GM23338 (cell line): ENCODE data around the gene CDKAL1. TPM values are rescaled to one million over a fixed set of nuclear protein-coding genes. Genes with fewer than 3 reads are reported as not detected.

ENCODE experiments used
- ATAC-seq: fragments of 200-7000 bp; cut with Tn5 transposase; 3 replicates; pipeline ENCODE4 v1.9.1; 2020
- DNase-seq: peaks from one replicate; pipeline ENCODE4 v3.0.0-alpha.2; 2015; ENCODE audit warnings: low spot score
- H2AFZ ChIP-seq: fragments of 200-600 bp; sonication (generic); 2 replicates; pipeline ENCODE4 v1.8.0; 2016; ENCODE audit warnings: antibody characterized with exemption, mild to moderate bottlenecking, moderate library complexity
- H3F3A ChIP-seq: fragments of 200-600 bp; sonication (generic); replicated peaks from 2 replicates; pipeline ENCODE4 v1.8.0; 2017; ENCODE audit warnings: antibody characterized with exemption, mixed run types, low read depth
- H3K27ac ChIP-seq: fragments of 200-600 bp; sonication (generic); 2 replicates; pipeline ENCODE4 v1.6.1; 2016; ENCODE audit warnings: low read depth
- H3K27me3 ChIP-seq: fragments of 200-600 bp; sonication (generic); 2 replicates; pipeline ENCODE4 v1.8.0; 2016; ENCODE audit warnings: mild to moderate bottlenecking, mixed run types, moderate library complexity; ENCODE audit not compliant: insufficient read depth
- H3K36me3 ChIP-seq: fragments of 200-600 bp; sonication (generic); 2 replicates; pipeline ENCODE4 v1.8.0; 2016; ENCODE audit warnings: mild to moderate bottlenecking; ENCODE audit not compliant: insufficient read depth
- H3K4me1 ChIP-seq: fragments of 200-600 bp; sonication (generic); 2 replicates; pipeline ENCODE4 v1.8.0; 2016; ENCODE audit warnings: mild to moderate bottlenecking, moderate library complexity; ENCODE audit not compliant: insufficient read depth
- H3K4me2 ChIP-seq: fragments of 200-600 bp; sonication (generic); 2 replicates; pipeline ENCODE4 v1.7.1; 2017; ENCODE audit warnings: mixed run types
- H3K4me3 ChIP-seq: fragments of 200-600 bp; sonication (generic); 2 replicates; pipeline ENCODE4 v1.6.1; 2016; ENCODE audit warnings: mixed run types
- H3K79me2 ChIP-seq: fragments of 200-600 bp; sonication (generic); replicated peaks from 2 replicates; pipeline ENCODE4 v1.8.0; 2017; ENCODE audit warnings: mild to moderate bottlenecking; ENCODE audit not compliant: insufficient read depth
- H3K9me2 ChIP-seq: fragments of 200-600 bp; sonication (generic); 2 replicates; pipeline ENCODE4 v1.8.0; 2017; ENCODE audit not compliant: insufficient read depth
- H4K20me1 ChIP-seq: fragments of 200-600 bp; sonication (generic); replicated peaks from 2 replicates; pipeline ENCODE4 v1.8.0; 2017; ENCODE audit warnings: mild to moderate bottlenecking; ENCODE audit not compliant: insufficient read depth
- H3K27ac Mint-ChIP-seq: 2 replicates; pipeline ENCODE4 v1.8.0; 2020; ENCODE audit warnings: inconsistent platforms, mild to moderate bottlenecking, moderate library complexity, mixed read lengths
- H3K27me3 Mint-ChIP-seq: 3 replicates; pipeline ENCODE4 v1.8.0; 2022; ENCODE audit warnings: low read depth, mild to moderate bottlenecking, moderate library complexity, mixed read lengths, inconsistent platforms; ENCODE audit not compliant: insufficient read depth, poor library complexity
- H3K36me3 Mint-ChIP-seq: 3 replicates; pipeline ENCODE4 v1.8.0; 2021; ENCODE audit warnings: low read depth, mild to moderate bottlenecking, inconsistent platforms, moderate library complexity, mixed read lengths
- H3K4me1 Mint-ChIP-seq: 3 replicates; pipeline ENCODE4 v1.8.0; 2020; ENCODE audit warnings: mild to moderate bottlenecking, inconsistent platforms, mixed read lengths
- H3K4me3 Mint-ChIP-seq: 3 replicates; pipeline ENCODE4 v1.8.0; 2021; ENCODE audit warnings: moderate library complexity, mild to moderate bottlenecking, inconsistent platforms, mixed read lengths
- H3K9me3 Mint-ChIP-seq: 3 replicates; pipeline ENCODE4 v1.8.0; 2020; ENCODE audit warnings: moderate library complexity, mild to moderate bottlenecking, inconsistent platforms, mixed read lengths
- CREB1 ChIP-seq: fragments of 250-450 bp; sonication (Bioruptor Pico); IDR thresholded peaks from 2 replicates; pipeline ENCODE4 v1.5.0; 2020; ENCODE audit warnings: low read depth, mild to moderate bottlenecking, moderate library complexity
- EZH2 ChIP-seq: fragments of 200-600 bp; sonication (generic); IDR thresholded peaks from one replicate; pipeline ENCODE4 v1.8.0; 2017; ENCODE audit warnings: antibody characterized with exemption, mild to moderate bottlenecking, low read depth; ENCODE audit not compliant: unreplicated experiment
- EZH2phosphoT487 ChIP-seq: fragments of 200-600 bp; sonication (generic); IDR thresholded peaks from one replicate; pipeline ENCODE4 v1.8.1; 2018; ENCODE audit warnings: antibody characterized with exemption; ENCODE audit not compliant: unreplicated experiment
- JUNB ChIP-seq: IDR thresholded peaks from one replicate; pipeline ENCODE4 v1.6.1; 2016; ENCODE audit warnings: antibody characterized with exemption; ENCODE audit not compliant: unreplicated experiment
- NANOG ChIP-seq: IDR thresholded peaks from 2 replicates; pipeline ENCODE4 v1.6.1; 2016; ENCODE audit warnings: antibody characterized with exemption, borderline replicate concordance
- POLR2AphosphoS5 ChIP-seq: IDR thresholded peaks from 2 replicates; pipeline ENCODE4 v1.6.1; 2016; ENCODE audit warnings: antibody characterized with exemption, low read depth
- STAT1 ChIP-seq: IDR thresholded peaks from one replicate; pipeline ENCODE4 v1.6.1; 2016; ENCODE audit warnings: antibody characterized with exemption; ENCODE audit not compliant: unreplicated experiment
- ZNF114 ChIP-seq: fragments of 250-450 bp; sonication (Bioruptor Pico); IDR thresholded peaks from 2 replicates; pipeline ENCODE4 v1.5.0; 2020; ENCODE audit warnings: mild to moderate bottlenecking, moderate library complexity
- ZNF331 ChIP-seq: fragments of 250-450 bp; sonication (Bioruptor Pico); IDR thresholded peaks from 2 replicates; pipeline ENCODE4 v1.5.0; 2020; ENCODE audit warnings: low read depth, mild to moderate bottlenecking, moderate library complexity
- polyA plus RNA-seq: library from polyadenylated mRNA; unstranded; fragments of >200 nt; fragmentation: Nextera tagmentation; extraction: Ambion mirVana; gene quantifications from 2 replicates; pipeline ENCODE4 v1.2.1, GENCODE V29; 2016
- total RNA-seq: library from RNA; depleted of rRNA; stranded (reverse); fragments of >200 nt; shearing (Covaris generic); gene quantifications from 2 replicates; pipeline ENCODE4 v1.2.3, GENCODE V29; 2014
- TF ChIP-seq, protein P1 (sequence below), 2 experiments: fragments of 200-600 bp in 1 of 2; sonication (generic) in 1 of 2; conservative IDR thresholded peaks; 2 replicates each; pipeline versions ENCODE4 v1.5.1 to v1.6.1; 2016 to 2017; ENCODE audit warnings: antibody characterized with exemption in 2 of 2, low read depth in 2 of 2, mild to moderate bottlenecking in 2 of 2, moderate library complexity in 1 of 2
- TF ChIP-seq, protein P2 (sequence below): IDR thresholded peaks from one replicate; pipeline ENCODE4 v1.6.1; 2018; ENCODE audit warnings: antibody characterized with exemption; ENCODE audit not compliant: unreplicated experiment
- TF ChIP-seq, protein P3 (sequence below): IDR thresholded peaks from 2 replicates; pipeline ENCODE4 v1.6.1; 2016; ENCODE audit warnings: antibody characterized with exemption
- TF ChIP-seq, protein P4 (sequence below): fragments of 250-450 bp; sonication (Bioruptor Pico); IDR thresholded peaks from 2 replicates; pipeline ENCODE4 v1.5.0; 2020; ENCODE audit warnings: mild to moderate bottlenecking, moderate library complexity

Gene CDKAL1
- total and polyA plus RNA-seq, 2 experiments from 2014 or later, result 17.8 to 35.0 TPM

DNA sequence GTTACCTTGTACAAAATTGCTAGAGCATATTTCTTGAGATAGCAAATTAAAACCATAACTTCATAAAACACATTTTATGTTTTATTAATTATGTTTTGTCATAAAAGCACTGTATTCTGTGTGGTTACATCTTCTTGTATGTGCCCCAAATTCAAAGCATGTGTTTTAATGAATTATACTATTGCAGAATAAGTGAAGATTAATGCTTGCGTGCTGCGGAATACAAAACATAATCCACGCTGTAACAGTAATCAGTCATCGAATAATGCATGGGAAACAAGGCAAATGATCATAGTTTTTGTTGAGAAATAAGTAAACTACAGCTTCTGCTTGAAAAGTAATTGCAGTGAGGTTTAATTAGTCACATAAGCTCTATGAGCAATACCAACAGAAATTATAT lies 600.1 kb downstream of the CDKAL1 start:
- DNase-seq, result no peak
- TF ChIP-seq, protein P1, sequence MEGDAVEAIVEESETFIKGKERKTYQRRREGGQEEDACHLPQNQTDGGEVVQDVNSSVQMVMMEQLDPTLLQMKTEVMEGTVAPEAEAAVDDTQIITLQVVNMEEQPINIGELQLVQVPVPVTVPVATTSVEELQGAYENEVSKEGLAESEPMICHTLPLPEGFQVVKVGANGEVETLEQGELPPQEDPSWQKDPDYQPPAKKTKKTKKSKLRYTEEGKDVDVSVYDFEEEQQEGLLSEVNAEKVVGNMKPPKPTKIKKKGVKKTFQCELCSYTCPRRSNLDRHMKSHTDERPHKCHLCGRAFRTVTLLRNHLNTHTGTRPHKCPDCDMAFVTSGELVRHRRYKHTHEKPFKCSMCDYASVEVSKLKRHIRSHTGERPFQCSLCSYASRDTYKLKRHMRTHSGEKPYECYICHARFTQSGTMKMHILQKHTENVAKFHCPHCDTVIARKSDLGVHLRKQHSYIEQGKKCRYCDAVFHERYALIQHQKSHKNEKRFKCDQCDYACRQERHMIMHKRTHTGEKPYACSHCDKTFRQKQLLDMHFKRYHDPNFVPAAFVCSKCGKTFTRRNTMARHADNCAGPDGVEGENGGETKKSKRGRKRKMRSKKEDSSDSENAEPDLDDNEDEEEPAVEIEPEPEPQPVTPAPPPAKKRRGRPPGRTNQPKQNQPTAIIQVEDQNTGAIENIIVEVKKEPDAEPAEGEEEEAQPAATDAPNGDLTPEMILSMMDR (conservative IDR thresholded peaks at IDR 0.05; ENCODE audit: low read depth in 2 of 2), result no peak
- TF ChIP-seq, protein P2, sequence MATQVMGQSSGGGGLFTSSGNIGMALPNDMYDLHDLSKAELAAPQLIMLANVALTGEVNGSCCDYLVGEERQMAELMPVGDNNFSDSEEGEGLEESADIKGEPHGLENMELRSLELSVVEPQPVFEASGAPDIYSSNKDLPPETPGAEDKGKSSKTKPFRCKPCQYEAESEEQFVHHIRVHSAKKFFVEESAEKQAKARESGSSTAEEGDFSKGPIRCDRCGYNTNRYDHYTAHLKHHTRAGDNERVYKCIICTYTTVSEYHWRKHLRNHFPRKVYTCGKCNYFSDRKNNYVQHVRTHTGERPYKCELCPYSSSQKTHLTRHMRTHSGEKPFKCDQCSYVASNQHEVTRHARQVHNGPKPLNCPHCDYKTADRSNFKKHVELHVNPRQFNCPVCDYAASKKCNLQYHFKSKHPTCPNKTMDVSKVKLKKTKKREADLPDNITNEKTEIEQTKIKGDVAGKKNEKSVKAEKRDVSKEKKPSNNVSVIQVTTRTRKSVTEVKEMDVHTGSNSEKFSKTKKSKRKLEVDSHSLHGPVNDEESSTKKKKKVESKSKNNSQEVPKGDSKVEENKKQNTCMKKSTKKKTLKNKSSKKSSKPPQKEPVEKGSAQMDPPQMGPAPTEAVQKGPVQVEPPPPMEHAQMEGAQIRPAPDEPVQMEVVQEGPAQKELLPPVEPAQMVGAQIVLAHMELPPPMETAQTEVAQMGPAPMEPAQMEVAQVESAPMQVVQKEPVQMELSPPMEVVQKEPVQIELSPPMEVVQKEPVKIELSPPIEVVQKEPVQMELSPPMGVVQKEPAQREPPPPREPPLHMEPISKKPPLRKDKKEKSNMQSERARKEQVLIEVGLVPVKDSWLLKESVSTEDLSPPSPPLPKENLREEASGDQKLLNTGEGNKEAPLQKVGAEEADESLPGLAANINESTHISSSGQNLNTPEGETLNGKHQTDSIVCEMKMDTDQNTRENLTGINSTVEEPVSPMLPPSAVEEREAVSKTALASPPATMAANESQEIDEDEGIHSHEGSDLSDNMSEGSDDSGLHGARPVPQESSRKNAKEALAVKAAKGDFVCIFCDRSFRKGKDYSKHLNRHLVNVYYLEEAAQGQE, result no peak
- no peak for TF ChIP-seq ZNF114 (CRISPR knock-in tag)
- TF ChIP-seq CREB1, result no peak
- no peak for TF ChIP-seq EZH2
- TF ChIP-seq, protein P3, sequence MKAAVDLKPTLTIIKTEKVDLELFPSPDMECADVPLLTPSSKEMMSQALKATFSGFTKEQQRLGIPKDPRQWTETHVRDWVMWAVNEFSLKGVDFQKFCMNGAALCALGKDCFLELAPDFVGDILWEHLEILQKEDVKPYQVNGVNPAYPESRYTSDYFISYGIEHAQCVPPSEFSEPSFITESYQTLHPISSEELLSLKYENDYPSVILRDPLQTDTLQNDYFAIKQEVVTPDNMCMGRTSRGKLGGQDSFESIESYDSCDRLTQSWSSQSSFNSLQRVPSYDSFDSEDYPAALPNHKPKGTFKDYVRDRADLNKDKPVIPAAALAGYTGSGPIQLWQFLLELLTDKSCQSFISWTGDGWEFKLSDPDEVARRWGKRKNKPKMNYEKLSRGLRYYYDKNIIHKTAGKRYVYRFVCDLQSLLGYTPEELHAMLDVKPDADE, result no peak
- no peak for TF ChIP-seq NANOG
- no peak for TF ChIP-seq JUNB
- TF ChIP-seq EZH2phosphoT487, result no peak
- TF ChIP-seq POLR2AphosphoS5, result no peak
- TF ChIP-seq ZNF331 (CRISPR knock-in tag), result no peak
- TF ChIP-seq, protein P4, sequence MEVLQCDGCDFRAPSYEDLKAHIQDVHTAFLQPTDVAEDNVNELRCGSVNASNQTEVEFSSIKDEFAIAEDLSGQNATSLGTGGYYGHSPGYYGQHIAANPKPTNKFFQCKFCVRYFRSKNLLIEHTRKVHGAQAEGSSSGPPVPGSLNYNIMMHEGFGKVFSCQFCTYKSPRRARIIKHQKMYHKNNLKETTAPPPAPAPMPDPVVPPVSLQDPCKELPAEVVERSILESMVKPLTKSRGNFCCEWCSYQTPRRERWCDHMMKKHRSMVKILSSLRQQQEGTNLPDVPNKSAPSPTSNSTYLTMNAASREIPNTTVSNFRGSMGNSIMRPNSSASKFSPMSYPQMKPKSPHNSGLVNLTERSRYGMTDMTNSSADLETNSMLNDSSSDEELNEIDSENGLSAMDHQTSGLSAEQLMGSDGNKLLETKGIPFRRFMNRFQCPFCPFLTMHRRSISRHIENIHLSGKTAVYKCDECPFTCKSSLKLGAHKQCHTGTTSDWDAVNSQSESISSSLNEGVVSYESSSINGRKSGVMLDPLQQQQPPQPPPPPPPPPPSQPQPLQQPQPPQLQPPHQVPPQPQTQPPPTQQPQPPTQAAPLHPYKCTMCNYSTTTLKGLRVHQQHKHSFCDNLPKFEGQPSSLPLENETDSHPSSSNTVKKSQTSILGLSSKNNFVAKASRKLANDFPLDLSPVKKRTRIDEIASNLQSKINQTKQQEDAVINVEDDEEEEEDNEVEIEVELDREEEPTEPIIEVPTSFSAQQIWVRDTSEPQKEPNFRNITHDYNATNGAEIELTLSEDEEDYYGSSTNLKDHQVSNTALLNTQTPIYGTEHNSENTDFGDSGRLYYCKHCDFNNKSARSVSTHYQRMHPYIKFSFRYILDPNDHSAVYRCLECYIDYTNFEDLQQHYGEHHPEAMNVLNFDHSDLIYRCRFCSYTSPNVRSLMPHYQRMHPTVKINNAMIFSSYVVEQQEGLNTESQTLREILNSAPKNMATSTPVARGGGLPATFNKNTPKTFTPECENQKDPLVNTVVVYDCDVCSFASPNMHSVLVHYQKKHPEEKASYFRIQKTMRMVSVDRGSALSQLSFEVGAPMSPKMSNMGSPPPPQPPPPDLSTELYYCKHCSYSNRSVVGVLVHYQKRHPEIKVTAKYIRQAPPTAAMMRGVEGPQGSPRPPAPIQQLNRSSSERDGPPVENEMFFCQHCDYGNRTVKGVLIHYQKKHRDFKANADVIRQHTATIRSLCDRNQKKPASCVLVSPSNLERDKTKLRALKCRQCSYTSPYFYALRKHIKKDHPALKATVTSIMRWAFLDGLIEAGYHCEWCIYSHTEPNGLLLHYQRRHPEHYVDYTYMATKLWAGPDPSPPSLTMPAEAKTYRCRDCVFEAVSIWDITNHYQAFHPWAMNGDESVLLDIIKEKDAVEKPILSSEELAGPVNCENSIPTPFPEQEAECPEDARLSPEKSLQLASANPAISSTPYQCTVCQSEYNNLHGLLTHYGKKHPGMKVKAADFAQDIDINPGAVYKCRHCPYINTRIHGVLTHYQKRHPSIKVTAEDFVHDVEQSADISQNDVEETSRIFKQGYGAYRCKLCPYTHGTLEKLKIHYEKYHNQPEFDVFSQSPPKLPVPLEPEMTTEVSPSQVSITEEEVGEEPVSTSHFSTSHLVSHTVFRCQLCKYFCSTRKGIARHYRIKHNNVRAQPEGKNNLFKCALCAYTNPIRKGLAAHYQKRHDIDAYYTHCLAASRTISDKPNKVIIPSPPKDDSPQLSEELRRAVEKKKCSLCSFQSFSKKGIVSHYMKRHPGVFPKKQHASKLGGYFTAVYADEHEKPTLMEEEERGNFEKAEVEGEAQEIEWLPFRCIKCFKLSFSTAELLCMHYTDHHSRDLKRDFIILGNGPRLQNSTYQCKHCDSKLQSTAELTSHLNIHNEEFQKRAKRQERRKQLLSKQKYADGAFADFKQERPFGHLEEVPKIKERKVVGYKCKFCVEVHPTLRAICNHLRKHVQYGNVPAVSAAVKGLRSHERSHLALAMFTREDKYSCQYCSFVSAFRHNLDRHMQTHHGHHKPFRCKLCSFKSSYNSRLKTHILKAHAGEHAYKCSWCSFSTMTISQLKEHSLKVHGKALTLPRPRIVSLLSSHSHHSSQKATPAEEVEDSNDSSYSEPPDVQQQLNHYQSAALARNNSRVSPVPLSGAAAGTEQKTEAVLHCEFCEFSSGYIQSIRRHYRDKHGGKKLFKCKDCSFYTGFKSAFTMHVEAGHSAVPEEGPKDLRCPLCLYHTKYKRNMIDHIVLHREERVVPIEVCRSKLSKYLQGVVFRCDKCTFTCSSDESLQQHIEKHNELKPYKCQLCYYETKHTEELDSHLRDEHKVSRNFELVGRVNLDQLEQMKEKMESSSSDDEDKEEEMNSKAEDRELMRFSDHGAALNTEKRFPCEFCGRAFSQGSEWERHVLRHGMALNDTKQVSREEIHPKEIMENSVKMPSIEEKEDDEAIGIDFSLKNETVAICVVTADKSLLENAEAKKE (CRISPR knock-in tag), result no peak
- TF ChIP-seq STAT1, result no peak
- ATAC-seq, result no peak
- no peaks in the 10 kb centered on the region for H3K27me3 ChIP-seq
- no peak overlapping the region for H3K27ac Mint-ChIP-seq
- H3F3A ChIP-seq, result no peaks in the 10 kb centered on the region
- H3K4me3 ChIP-seq, result no peak overlapping the region
- no peak overlapping the region for H3K4me3 Mint-ChIP-seq
- H3K36me3 Mint-ChIP-seq, result no peaks in the 10 kb centered on the region
- H3K4me2 ChIP-seq, result peak overlapping the region; percentile 11
- peaks cover 53% of the 10 kb centered on the region for H3K4me1 ChIP-seq
- no peaks in the 10 kb centered on the region for H3K9me3 Mint-ChIP-seq
- no peaks in the 10 kb centered on the region for H3K9me2 ChIP-seq
- peaks cover 79% of the 10 kb centered on the region for H3K4me1 Mint-ChIP-seq
- no peaks in the 10 kb centered on the region for H3K79me2 ChIP-seq
- no peak overlapping the region for H2AFZ ChIP-seq
- no peaks in the 10 kb centered on the region for H3K36me3 ChIP-seq
- no peaks in the 10 kb centered on the region for H4K20me1 ChIP-seq
- no peaks in the 10 kb centered on the region for H3K27me3 Mint-ChIP-seq
- H3K27ac ChIP-seq, result no peak overlapping the region
